NCI-H1092 treated with DMSO at 0.1 percent for 48 hours (cell line): ENCODE measurements around the gene DOLPP1.

Experiments used
- DNase-seq: peaks from one replicate; lab custom pipeline; 2025; lab: John Stamatoyannopoulos, UW

The DOLPP1 gene

GRCh38 chr9:129139233-129139992 is 58.5 kb downstream of the DOLPP1 start:
- DNase-seq, result peak; percentile 88

GRCh38 chr9:129139993-129140396 is 59.1 kb downstream of the DOLPP1 start:
- peak; percentile 93 for DNase-seq
